Vagina (tissue), 2 donors: ENCODE results near the gene NR4A3. TPM values are rescaled to one million over a fixed set of nuclear protein-coding genes. Genes with fewer than 3 reads are reported as not detected.

Experiments
- DNase-seq, 2 donors: peaks; one replicate each; pipeline ENCODE4 v3.0.0-alpha.2; 2017; ENCODE audit errors: extremely low spot score in 2 of 2
- H3K27ac ChIP-seq: fragments of 200-600 bp; sonication (generic); one replicate; pipeline ENCODE4 v1.5.1; 2019
- H3K27me3 ChIP-seq: fragments of 200-600 bp; sonication (generic); one replicate; pipeline ENCODE4 v1.5.1; 2019
- H3K36me3 ChIP-seq, 2 donors: fragments of 200-600 bp; sonication (generic); one replicate each; pipeline ENCODE4 v1.5.1; 2017 to 2019
- H3K4me1 ChIP-seq: fragments of 200-600 bp; sonication (generic); one replicate; pipeline ENCODE4 v1.5.1; 2019
- H3K4me3 ChIP-seq, 2 donors: fragments of 200-600 bp; sonication (generic); 1 replicate in 1 of 2; 2 replicates in 1 of 2; pipeline ENCODE4 v1.5.1; 2016 to 2019
- H3K9me3 ChIP-seq: fragments of 200-600 bp; sonication (generic); one replicate; pipeline ENCODE4 v1.5.1; 2019
- CTCF ChIP-seq, 3 experiments: fragments of 450-650 bp in 2 of 3; fragments of 200-600 bp in 1 of 3; sonication (generic) in 1 of 3; IDR thresholded peaks; one replicate each; pipeline ENCODE4 v1.5.1; 2017 to 2019; ENCODE audit warnings: antibody characterized with exemption in 3 of 3, mild to moderate bottlenecking in 2 of 3, moderate library complexity in 2 of 3
- POLR2A ChIP-seq, 2 donors: fragments of 450-650 bp; IDR thresholded peaks; one replicate each; pipeline ENCODE4 v1.6.1; 2017; ENCODE audit warnings: antibody characterized with exemption in 2 of 2, mild to moderate bottlenecking in 2 of 2, moderate library complexity in 2 of 2
- POLR2AphosphoS5 ChIP-seq, 2 donors: sonication (generic); formaldehyde crosslinking; IDR thresholded peaks; one replicate each; pipeline ENCODE4 v1.9.0; 2017; ENCODE audit warnings: antibody characterized with exemption in 2 of 2, mild to moderate bottlenecking in 2 of 2, low read depth in 1 of 2; ENCODE audit not compliant: insufficient read depth in 1 of 2
- intact Hi-C: fragments of 100-400 bp; cut with DNase I; formaldehyde crosslinking; loops from one replicate; pipeline ENCODE4 v1.15.1; 2023
- total RNA-seq: library from RNA; depleted of rRNA; stranded (reverse); fragments of >200 nt; gene quantifications from one replicate; pipeline ENCODE4 v1.2.3, GENCODE V29; 2016

The NR4A3 gene
- total RNA-seq, 1 donor from 2014 or later = 23.3 TPM

GRCh38 chr9:99823681-99824377 is 2.1 kb downstream of the NR4A3 start:
- Histone ChIP-seq H3K9me3 (no peaks in the 10 kb centered on the region), H3K27me3 (no peaks in the 10 kb centered on the region), H3K36me3 (no peaks in the 10 kb centered on the region), H3K4me1 (peaks cover 35% of the 10 kb centered on the region), H3K4me3 (peak overlapping the region; percentile 81 to 92), H3K27ac (peak overlapping the region; percentile 99)
- intact Hi-C loops = loop anchor here (2.0 to 10.0 kb wide), 3 partner anchors 83 to 599 kb away; partner anchors contain the start of genes ALG2, SEC61B and STX17
- TF ChIP-seq POLR2AphosphoS5 (IDR thresholded peaks at IDR 0.05; ENCODE audit: insufficient read depth in 1 of 2, low read depth in 1 of 2) (peak in 1 of 2 donors; percentile 15), CTCF (IDR thresholded peaks at IDR 0.05) (no peak), POLR2A (IDR thresholded peaks at IDR 0.05) (no peak)
- no peak for DNase-seq

- peaks cover 31% of the 10 kb centered on the region for H3K4me1 ChIP-seq
- intact Hi-C loops = loop anchor here (10.0 kb wide), 2 partner anchors 460 to 600 kb away; partner anchors contain the start of genes ALG2 and SEC61B
- H3K27ac ChIP-seq = peak overlapping the region; percentile 99
- no peak for DNase-seq
- H3K9me3 ChIP-seq = no peaks in the 10 kb centered on the region
- H3K36me3 ChIP-seq = no peaks in the 10 kb centered on the region
- no peak for TF ChIP-seq POLR2A (IDR thresholded peaks at IDR 0.05)
- TF ChIP-seq POLR2AphosphoS5 (IDR thresholded peaks at IDR 0.05; ENCODE audit: insufficient read depth in 1 of 2, low read depth in 1 of 2) = no peak
- TF ChIP-seq CTCF (IDR thresholded peaks at IDR 0.05) = no peak
- H3K27me3 ChIP-seq = no peaks in the 10 kb centered on the region
- H3K4me3 ChIP-seq = peak overlapping the region; percentile 81 to 92
Observed at GRCh38 chr9:99824378-99825171, 2.9 kb downstream of the NR4A3 start.

GRCh38 chr9:99825172-99826046 is 3.7 kb downstream of the NR4A3 start:
- intact Hi-C loops = loop anchor here (1.0 to 10.0 kb wide), 3 partner anchors 80 to 601 kb away; partner anchors contain the start of genes ALG2 and SEC61B
- H3K27me3 ChIP-seq = no peaks in the 10 kb centered on the region
- H3K27ac ChIP-seq = no peak overlapping the region
- H3K4me1 ChIP-seq = peaks cover 31% of the 10 kb centered on the region
- no peaks in the 10 kb centered on the region for H3K36me3 ChIP-seq
- no peaks in the 10 kb centered on the region for H3K9me3 ChIP-seq
- DNase-seq = no peak
- TF ChIP-seq CTCF (IDR thresholded peaks at IDR 0.05) = no peak
- TF ChIP-seq POLR2AphosphoS5 (IDR thresholded peaks at IDR 0.05; ENCODE audit: insufficient read depth in 1 of 2, low read depth in 1 of 2) = no peak
- TF ChIP-seq POLR2A (IDR thresholded peaks at IDR 0.05) = no peak
- peak overlapping the region in 1 of 2 donors; percentile 92 for H3K4me3 ChIP-seq

GRCh38 chr9:99826579-99826978 is 4.9 kb downstream of the NR4A3 start:
- Histone ChIP-seq H3K9me3 (no peaks in the 10 kb centered on the region), H3K27ac (no peak overlapping the region), H3K27me3 (no peaks in the 10 kb centered on the region), H3K4me1 (peaks cover 31% of the 10 kb centered on the region), H3K36me3 (no peaks in the 10 kb centered on the region), H3K4me3 (no peak overlapping the region)
- intact Hi-C loops = loop anchor here (1.0 to 10.0 kb wide), 3 partner anchors 79 to 602 kb away; partner anchors contain the start of genes ALG2 and SEC61B
- no peak for DNase-seq
- no peak for TF ChIP-seq POLR2A (IDR thresholded peaks at IDR 0.05)
- no peak for TF ChIP-seq CTCF (IDR thresholded peaks at IDR 0.05)
- no peak for TF ChIP-seq POLR2AphosphoS5 (IDR thresholded peaks at IDR 0.05; ENCODE audit: insufficient read depth in 1 of 2, low read depth in 1 of 2)
